Ectodermal cell (in vitro differentiated cells): Measurements from ENCODE around the gene TMEM132A.

Source experiments
- H3K27ac ChIP-seq: 2 replicates; pipeline ENCODE4 v1.7.0; 2013; ENCODE audit warnings: mild to moderate bottlenecking, low read depth, low read length; ENCODE audit not compliant: insufficient read depth, poor library complexity, severe bottlenecking
- H3K27me3 ChIP-seq: 2 replicates; pipeline ENCODE4 v1.7.0; 2013; ENCODE audit warnings: mild to moderate bottlenecking, low read length; ENCODE audit not compliant: insufficient read depth, control insufficient read depth, poor library complexity, severe bottlenecking
- H3K36me3 ChIP-seq: one replicate; pipeline ENCODE4 v1.7.0; 2013; ENCODE audit warnings: low read length; ENCODE audit not compliant: control insufficient read depth, insufficient read depth
- H3K4me1 ChIP-seq: one replicate; pipeline ENCODE4 v1.7.0; 2013; ENCODE audit warnings: low read length; ENCODE audit not compliant: control insufficient read depth, insufficient read depth
- H3K4me3 ChIP-seq: 2 replicates; pipeline ENCODE4 v1.7.0; 2013; ENCODE audit warnings: low read depth, low read length, control low read depth; ENCODE audit not compliant: insufficient read depth
- H3K9me3 ChIP-seq: 2 replicates; pipeline ENCODE4 v1.7.0; 2013; ENCODE audit warnings: mild to moderate bottlenecking, low read length, moderate library complexity; ENCODE audit not compliant: control insufficient read depth
- WGBS, 2 experiments: methylation state at CpG; one replicate each; pipeline ENCODE4 v1.1.7; 2013; ENCODE audit warnings: missing lambda C conversion rate in 2 of 2; 5-methylcytosine and 5-hydroxymethylcytosine counted together

TMEM132A gene

DNA sequence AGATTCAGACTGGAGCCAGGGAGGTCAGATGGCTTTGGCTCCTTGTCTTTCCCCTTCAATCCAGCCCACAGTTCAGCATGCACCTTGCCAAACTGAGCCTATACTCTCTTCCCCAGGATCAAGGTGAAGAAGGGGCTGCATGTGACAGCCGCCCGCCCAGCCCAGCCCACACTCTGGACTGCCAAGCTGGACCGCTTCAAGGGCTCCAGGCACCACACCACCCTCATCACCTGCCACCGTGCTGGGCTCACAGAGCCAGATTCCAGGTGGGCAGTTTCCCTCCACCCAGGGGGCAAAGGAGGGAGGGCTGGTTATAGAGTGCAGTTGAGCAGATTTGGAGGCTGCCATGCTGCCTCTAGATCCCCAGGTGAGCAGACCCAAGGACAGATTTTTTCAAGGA is 6.1 kb downstream of the TMEM132A start:
- Histone ChIP-seq H3K27ac (no peak overlapping the region), H3K27me3 (no peaks in the 10 kb centered on the region), H3K36me3 (peaks cover 42% of the 10 kb centered on the region), H3K4me1 (peaks cover 14% of the 10 kb centered on the region), H3K9me3 (no peaks in the 10 kb centered on the region), H3K4me3 (no peak overlapping the region)
- WGBS, 2 experiments = 94% methylated on average over 4 of the region's 4 CpGs

DNA sequence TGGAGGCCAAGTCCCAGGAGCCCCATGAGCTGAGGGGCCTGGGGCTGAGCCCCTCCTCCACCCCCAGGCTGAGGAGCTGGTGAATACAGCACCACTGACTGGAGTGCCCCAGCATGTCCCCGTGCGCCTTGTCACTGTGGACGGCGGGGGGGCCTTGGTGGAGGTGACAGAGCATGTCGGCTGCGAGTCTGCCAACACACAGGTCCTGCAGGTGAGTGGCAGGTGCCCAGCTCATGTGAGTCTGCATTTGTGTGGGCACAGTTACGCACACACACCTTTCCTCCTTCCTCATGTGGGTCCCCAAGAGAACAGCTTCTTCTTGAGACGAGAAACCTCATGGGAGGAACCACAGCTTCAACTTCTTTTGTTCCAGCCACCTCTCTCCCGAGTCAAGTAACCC is 7.7 kb downstream of the TMEM132A start:
- peaks cover 42% of the 10 kb centered on the region for H3K36me3 ChIP-seq
- WGBS, 2 experiments = 88 to 91% methylated on average over 9 of the region's 9 CpGs
- no peak overlapping the region for H3K4me3 ChIP-seq

DNA sequence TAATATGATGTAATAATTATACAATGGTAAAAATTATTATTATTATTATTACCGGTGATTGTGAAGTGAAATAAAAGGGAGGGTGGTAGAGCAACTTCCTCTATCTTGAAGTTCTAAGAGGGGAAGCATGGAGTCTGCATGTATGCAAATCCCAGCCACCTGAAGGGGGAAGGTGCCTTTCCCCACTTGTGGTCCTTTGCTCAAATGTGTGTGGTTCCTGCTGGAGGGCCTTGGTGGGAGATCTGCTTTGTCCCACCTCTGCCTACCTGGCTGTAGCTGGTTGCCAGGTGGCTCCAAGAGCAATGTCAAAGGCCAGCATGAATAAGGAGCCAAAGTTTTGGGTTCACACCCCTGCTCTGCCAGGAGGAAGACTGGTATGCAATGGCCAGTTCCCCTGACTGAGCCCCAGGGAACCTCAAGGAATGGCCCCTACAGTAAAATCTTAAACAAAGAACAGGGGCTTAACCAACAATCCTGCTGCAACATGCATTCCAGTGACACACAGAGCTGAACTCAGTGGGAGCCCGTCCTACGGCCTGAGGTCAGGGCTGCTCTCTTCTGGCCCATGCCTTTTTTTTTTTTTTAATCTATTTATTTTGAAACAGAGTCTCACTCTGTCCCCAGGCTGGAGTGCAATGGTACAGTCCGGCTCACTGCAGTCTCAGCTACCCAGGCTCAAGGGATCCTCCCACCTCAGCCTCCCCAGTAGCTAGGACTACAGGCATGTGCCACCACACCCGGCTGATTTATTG is 8.5 kb downstream of the TMEM132A start:
- 54 to 68% methylated on average over 4 to 5 of the region's 5 CpGs for WGBS, 2 experiments
- H3K27me3 ChIP-seq = no peaks in the 10 kb centered on the region
- H3K4me1 ChIP-seq = peaks cover 6% of the 10 kb centered on the region
- no peaks in the 10 kb centered on the region for H3K9me3 ChIP-seq
- peak overlapping the region; percentile 84 for H3K27ac ChIP-seq
- H3K4me3 ChIP-seq = no peak overlapping the region
- peaks cover 40% of the 10 kb centered on the region for H3K36me3 ChIP-seq

More for the DNA sequence above, 7.7 kb downstream of the TMEM132A start:
- H3K4me1 ChIP-seq = peaks cover 6% of the 10 kb centered on the region
- H3K27ac ChIP-seq = no peak overlapping the region
- no peaks in the 10 kb centered on the region for H3K9me3 ChIP-seq
- no peaks in the 10 kb centered on the region for H3K27me3 ChIP-seq

DNA sequence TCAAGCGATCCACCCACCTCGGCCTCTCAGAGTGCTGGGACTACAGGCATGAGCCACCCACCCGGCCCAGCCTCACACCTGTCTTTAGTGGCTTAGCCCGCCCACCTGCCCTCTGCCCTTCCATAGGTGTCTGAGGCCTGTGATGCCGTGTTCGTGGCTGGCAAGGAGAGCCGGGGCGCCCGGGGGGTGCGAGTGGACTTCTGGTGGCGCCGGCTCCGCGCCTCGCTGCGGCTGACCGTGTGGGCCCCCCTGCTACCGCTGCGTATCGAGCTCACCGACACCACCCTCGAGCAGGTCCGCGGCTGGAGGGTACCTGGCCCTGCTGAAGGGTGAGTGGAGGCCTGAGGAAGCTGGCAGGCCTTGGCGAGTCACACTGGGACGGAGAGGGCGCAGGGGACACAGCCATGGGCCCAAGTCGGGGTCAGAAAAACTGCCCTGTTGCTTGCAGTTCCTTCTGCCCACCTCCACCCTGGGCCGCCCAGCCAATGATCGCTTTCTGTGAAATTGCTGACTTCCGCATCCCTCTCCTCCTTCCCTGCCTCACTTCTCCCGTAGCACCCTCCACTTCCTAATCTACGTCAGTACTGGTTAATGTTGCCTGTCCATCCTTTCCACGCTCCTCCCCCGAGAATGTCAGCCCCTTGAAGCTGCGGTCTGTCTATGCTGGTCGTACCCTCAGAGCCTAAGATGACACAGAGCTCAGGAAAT is 9.3 kb downstream of the TMEM132A start:
- Histone ChIP-seq H3K27me3 (no peaks in the 10 kb centered on the region), H3K9me3 (no peaks in the 10 kb centered on the region), H3K4me1 (peaks cover 6% of the 10 kb centered on the region), H3K4me3 (no peak overlapping the region), H3K27ac (no peak overlapping the region), H3K36me3 (peaks cover 36% of the 10 kb centered on the region)
- 94% methylated on average over 37 of the region's 37 CpGs for WGBS, 2 experiments

DNA sequence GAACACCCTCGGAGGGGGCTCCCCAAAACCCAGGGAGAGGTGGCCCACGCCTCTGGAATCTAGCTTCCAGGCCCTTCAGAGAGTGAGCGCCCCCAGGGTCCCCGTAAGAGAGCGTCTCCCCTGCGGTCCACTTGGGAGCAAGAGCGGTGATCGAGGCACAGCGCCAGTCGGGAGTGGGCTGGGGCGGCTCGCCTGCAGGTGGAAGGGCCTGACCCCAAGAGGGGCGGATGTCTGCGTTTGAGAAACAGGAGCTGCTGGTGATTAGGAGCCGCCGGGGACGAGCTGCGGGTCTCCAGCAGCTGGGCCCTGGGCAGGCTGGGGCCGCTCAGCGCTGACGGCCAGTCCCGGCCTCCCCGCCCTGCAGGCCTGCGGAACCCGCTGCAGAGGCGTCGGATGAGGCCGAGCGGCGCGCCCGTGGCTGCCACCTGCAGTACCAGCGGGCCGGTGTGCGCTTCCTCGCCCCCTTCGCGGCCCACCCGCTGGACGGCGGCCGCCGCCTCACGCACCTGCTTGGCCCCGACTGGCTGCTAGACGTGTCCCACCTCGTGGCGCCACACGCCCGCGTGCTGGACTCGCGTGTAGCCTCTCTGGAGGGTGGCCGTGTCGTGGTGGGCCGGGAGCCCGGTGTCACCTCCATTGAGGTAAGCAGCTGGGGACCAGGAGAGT is 10.0 kb downstream of the TMEM132A start:
- Histone ChIP-seq H3K27ac (no peak overlapping the region), H3K4me1 (peaks cover 6% of the 10 kb centered on the region), H3K27me3 (no peaks in the 10 kb centered on the region), H3K9me3 (no peaks in the 10 kb centered on the region), H3K4me3 (no peak overlapping the region), H3K36me3 (peaks cover 29% of the 10 kb centered on the region)
- WGBS, 2 experiments = 95% methylated on average over 57 of the region's 57 CpGs

DNA sequence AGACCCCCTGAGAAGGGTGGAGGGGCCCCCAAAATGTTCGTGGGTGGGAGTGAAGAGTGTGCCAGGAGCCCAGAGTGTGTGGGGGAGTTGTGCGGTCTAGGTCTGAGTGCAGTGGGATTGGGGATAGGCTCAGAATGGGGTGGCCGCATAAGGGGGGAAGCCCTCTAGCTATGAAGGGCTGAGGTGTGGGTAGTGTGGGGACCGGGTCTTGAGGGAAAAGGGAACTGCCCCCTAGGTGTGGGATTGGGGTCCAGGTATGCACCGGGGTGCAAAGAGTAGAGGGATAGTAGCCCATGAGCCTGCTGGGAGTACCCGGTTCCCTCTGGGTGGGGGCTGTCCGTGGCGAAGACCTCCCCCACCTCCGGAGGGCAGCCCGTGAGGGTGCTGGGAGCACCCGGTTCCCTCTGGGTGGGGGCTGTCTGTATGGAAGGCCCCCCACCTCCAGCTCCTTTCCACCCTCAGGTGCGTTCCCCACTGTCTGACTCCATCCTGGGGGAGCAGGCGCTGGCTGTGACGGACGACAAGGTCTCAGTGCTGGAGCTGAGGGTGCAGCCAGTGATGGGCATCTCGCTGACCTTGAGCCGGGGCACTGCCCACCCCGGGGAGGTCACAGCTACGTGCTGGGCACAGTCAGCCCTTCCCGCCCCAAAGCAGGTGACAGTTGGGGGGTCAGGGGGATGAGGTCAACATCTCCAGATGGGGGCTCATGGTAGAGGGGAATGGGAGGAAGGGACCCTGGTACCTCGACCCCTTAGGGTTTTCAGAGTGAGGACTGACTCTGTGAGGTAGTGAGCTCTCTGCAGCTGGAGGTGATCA is 10.7 kb downstream of the TMEM132A start:
- peaks cover 23% of the 10 kb centered on the region for H3K36me3 ChIP-seq
- no peaks in the 10 kb centered on the region for H3K27me3 ChIP-seq
- no peak overlapping the region for H3K27ac ChIP-seq
- WGBS, 2 experiments = 93% methylated on average over 21 of the region's 21 CpGs
- H3K4me1 ChIP-seq = peaks cover 6% of the 10 kb centered on the region
- H3K4me3 ChIP-seq = no peak overlapping the region
- H3K9me3 ChIP-seq = no peaks in the 10 kb centered on the region

DNA sequence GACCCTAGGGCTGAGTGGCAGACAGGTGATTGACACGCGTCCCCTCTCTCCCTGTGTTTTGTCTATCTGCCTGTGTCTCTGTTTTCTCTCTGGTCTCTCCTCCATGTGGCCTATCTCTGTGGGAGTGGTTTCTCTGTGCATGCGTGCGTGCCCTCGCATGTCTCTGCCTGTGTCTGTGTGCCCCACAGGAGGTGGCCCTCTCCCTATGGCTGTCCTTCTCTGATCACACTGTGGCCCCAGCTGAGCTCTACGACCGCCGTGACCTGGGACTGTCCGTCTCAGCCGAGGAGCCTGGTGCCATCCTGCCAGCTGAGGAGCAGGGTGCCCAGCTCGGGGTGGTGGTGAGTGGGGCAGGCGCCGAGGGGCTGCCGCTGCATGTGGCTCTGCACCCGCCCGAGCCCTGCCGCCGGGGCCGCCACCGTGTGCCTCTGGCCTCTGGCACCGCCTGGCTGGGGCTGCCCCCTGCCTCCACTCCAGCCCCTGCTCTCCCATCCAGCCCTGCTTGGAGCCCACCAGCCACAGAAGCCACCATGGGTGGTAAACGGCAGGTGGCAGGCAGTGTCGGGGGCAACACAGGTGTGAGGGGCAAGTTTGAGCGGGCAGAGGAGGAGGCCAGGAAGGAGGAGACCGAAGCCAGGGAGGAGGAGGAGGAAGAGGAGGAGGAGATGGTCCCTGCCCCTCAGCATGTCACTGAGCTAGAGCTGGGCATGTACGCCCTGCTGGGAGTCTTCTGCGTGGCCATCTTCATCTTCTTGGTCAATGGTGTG is 11.6 kb downstream of the TMEM132A start:
- peaks cover 16% of the 10 kb centered on the region for H3K36me3 ChIP-seq
- H3K4me1 ChIP-seq = peaks cover 6% of the 10 kb centered on the region
- H3K27ac ChIP-seq = no peak overlapping the region
- no peaks in the 10 kb centered on the region for H3K9me3 ChIP-seq
- H3K27me3 ChIP-seq = no peaks in the 10 kb centered on the region
- WGBS, 2 experiments = 94 to 96% methylated on average over 27 of the region's 27 CpGs
- no peak overlapping the region for H3K4me3 ChIP-seq

DNA sequence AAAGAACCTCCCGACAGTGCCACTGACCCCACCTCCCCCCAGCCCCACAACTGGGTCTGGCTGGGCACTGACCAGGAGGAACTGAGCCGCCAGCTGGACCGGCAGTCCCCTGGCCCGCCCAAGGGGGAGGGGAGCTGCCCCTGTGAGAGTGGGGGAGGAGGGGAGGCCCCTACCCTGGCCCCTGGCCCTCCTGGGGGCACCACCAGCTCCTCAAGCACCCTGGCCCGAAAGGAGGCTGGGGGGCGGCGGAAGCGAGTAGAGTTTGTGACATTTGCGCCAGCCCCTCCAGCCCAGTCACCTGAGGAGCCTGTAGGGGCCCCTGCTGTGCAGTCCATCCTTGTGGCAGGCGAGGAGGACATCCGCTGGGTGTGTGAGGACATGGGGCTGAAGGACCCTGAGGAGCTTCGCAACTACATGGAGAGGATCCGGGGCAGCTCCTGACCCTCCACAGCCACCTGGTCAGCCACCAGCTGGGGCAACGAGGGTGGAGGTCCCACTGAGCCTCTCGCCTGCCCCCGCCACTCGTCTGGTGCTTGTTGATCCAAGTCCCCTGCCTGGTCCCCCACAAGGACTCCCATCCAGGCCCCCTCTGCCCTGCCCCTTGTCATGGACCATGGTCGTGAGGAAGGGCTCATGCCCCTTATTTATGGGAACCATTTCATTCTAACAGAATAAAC is 12.3 kb downstream of the TMEM132A start:
- Histone ChIP-seq H3K4me1 (peaks cover 6% of the 10 kb centered on the region), H3K27ac (no peak overlapping the region), H3K36me3 (peaks cover 12% of the 10 kb centered on the region), H3K4me3 (no peak overlapping the region), H3K9me3 (no peaks in the 10 kb centered on the region), H3K27me3 (no peaks in the 10 kb centered on the region)
- 88% methylated on average over 18 of the region's 18 CpGs for WGBS, 2 experiments

DNA sequence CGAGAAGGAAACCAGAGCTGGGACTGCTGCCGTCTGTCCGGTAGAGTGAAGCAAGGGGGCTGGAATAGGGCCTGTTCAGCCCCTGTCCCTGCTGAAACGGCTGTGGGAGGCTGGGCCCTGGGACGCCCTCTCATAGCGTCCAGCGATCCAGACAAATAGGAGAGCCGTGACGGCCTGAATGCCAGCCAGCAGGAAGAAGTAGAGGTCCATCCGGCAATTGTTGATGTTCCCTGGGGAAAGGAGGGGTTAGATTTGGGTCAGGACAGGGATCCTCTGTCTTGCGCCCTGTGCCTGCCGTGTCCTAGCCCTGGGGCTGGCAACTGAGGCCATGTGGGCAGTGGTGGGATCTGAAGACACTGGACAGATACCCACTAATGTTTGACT is 12.9 kb downstream of the TMEM132A start:
- WGBS, 2 experiments = 95% methylated on average over 12 of the region's 12 CpGs
- Histone ChIP-seq H3K9me3 (no peaks in the 10 kb centered on the region), H3K4me3 (no peak overlapping the region), H3K4me1 (peaks cover 6% of the 10 kb centered on the region), H3K27ac (no peak overlapping the region), H3K36me3 (peaks cover 7% of the 10 kb centered on the region), H3K27me3 (no peaks in the 10 kb centered on the region)
